ENCODE results near the gene ZNF329.

- TF ChIP-seq CTCF (IDR thresholded peaks at IDR 0.05), result peak in 5 of 6 experiments; percentile 17 to 37 (median 31)
- no peak for TF ChIP-seq POLR2A (IDR thresholded peaks at IDR 0.05)
Observed at GRCh38 chr19:58181902-58182576, 31.4 kb upstream of the ZNF329 start.

Data from thyroid gland (tissue), 4 donors.